ENCODE data around the gene PGM1.

Gene PGM1

DNA sequence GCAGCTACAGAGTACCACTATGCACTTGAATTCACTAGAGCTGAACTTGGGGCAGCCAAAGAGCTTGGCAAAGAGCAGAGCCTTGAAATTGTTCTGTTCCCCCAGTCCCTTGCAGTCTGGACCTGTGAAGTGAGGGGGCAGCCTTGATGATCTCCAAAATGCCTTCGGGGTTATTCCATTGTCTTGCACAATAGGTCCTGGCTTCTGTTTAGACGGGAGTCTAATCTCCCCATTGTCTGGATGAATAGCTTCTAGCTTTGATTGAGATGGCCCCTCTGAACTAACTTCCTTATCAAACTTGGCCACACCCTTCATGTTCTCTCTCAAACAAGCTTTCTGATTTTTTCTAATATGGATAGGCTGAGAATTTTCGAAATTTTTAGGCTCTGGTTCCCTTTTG is 72.6 kb downstream of the PGM1 start:
- no peak for DNase-seq (ENCODE audit: low read depth)

GRCh38 chr1:63668298-63668697 is 75.1 kb downstream of the PGM1 start:
- no peak for DNase-seq (ENCODE audit: low read depth)

DNA sequence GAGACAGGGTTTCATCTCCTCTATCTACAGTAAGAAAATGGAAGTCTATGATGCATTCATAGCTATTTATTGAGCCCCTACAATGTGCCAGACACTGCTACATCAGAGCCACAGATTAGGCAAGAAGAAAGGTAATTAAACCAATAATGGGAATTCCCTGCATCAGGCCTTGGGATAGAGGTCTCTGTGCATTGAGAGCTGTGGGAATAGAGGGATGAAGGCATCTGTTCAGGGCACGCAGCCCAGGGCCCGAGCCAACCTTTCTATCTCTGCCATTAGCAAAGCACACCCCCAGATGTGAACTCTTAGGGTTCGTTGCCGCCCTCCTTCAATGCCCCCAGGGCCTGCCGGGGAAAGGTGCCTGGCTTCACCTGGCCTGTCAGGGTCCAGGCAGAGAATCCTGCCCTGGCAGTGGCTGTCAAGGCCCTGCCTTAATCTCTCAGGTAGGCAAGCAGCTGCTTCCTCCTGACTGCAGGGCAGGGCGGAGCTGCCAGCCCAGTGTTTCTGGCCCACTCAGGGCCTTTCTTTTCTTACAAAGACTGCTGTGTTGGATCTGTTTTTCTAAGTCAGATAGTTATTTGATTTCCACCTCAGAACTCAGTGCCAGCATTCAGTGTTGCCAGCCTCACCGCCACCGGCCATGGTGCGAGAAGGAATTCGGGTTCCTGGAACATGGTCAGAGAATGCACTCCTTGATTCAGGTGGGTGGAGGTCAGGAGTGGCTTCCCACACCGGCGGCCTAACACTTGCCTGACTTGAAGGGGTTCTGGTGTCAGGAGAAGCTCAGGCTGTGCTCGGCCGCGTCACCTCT is 76.1 kb downstream of the PGM1 start:
- DNase-seq (ENCODE audit: low read depth) = no peak

GRCh38 chr1:63670164-63670563 is 77.0 kb downstream of the PGM1 start:
- no peak for DNase-seq (ENCODE audit: low read depth)

GRCh38 chr1:63671514-63671913 is 78.3 kb downstream of the PGM1 start:
- no peak for DNase-seq (ENCODE audit: low read depth)

GRCh38 chr1:63674238-63674864 is 81.1 kb downstream of the PGM1 start:
- no peak for DNase-seq (ENCODE audit: low read depth)

GRCh38 chr1:63674865-63675419 is 81.7 kb downstream of the PGM1 start:
- no peak for DNase-seq (ENCODE audit: low read depth)

DNA sequence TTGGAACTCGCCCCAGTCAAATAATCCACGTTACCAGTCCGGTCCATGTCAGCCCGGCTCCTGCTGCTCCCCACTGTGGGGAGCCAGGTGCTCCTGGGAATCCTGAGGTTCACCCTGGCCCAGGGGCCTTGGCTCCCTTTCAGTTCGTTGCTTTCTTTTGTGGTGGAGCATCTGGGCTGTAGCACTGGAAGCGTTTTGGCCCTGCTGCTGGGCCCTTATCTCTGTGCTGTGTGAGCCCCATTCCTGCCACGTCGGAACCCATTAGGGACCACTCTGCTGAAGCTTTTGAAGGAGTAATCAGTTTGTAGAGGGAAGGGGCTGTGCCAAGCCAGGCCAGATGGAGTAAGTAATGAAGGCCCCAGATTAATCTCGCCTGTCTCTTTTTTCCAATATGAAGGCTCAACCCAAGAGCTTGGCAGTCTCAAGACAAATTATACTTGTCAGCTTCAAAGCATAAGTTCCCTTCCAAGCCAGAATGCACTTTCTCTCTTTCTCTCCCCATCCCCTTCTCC is 82.3 kb downstream of the PGM1 start:
- no peak for DNase-seq (ENCODE audit: low read depth)

DNA sequence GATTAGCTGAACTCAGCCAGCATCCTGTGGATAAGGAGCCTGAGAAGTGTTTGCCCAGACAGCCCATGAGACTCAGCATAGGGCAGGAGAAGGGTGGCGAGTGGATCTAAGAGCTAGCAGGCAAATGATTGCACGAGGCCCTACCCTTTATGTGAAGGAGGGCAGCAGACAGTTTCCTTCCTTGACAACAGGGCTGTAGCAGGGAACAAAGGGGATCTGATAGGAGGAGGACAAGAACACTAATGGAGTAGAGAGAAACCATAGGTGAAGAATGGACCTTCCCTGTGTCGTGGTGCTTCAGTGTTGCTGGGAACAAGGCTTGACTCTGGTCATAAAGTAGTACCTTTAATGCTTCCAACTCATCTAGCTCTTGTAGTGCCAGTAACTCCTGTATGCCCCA is 84.3 kb downstream of the PGM1 start:
- no peak for DNase-seq (ENCODE audit: low read depth)

DNA sequence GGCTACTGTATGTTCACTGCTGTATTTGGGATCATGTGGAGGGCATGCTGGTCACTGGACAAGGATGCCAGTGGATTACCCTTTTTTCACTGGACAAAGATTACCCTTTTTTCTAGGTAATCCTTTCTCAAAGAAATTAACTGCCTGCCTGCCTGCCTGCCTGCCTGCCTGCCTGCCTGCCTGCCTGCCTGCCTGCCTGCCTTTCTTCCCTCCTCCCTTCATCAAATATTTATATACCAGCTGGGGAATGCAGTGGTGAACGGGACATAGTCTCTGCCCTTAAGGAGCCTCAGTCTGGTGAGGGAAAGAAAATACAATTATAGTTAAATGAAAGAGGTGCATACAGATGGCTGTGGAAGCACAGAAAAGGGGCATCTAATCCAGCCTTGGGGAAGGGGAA is 85.0 kb downstream of the PGM1 start:
- DNase-seq (ENCODE audit: low read depth) = no peak

- DNase-seq (ENCODE audit: low read depth) = no peak
Measured at GRCh38 chr1:63679076-63679475, 85.9 kb downstream of the PGM1 start.

- DNase-seq (ENCODE audit: low read depth) = no peak
Measured at GRCh38 chr1:63679589-63679988, 86.4 kb downstream of the PGM1 start.

GRCh38 chr1:63682936-63683335 is 89.7 kb downstream of the PGM1 start:
- DNase-seq (ENCODE audit: low read depth) = no peak

DNA sequence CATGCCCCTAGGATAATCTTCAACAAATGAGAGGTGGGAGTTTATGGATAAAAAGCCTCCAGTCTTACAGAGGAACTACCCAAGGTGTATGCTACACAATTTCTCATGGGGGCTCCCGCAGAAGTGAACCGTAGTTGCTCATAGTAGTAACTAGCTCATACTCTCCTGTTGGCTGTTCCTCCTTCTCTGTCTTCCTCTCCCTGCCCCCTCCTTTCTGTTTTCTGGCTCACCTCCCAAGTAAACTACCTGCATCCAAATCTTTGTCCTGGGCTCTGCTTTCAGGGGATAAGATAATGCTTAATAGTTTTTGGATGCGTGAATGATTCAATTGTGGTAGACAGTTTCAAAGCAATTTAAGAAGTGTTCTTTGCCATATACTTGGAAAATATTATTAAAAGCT is 90.5 kb downstream of the PGM1 start:
- no peak for DNase-seq (ENCODE audit: low read depth)

- DNase-seq (ENCODE audit: low read depth) = no peak
Measured at GRCh38 chr1:63686696-63687095, 93.5 kb downstream of the PGM1 start.

GRCh38 chr1:63688302-63688890 is 95.2 kb downstream of the PGM1 start:
- DNase-seq (ENCODE audit: low read depth) = no peak

DNA sequence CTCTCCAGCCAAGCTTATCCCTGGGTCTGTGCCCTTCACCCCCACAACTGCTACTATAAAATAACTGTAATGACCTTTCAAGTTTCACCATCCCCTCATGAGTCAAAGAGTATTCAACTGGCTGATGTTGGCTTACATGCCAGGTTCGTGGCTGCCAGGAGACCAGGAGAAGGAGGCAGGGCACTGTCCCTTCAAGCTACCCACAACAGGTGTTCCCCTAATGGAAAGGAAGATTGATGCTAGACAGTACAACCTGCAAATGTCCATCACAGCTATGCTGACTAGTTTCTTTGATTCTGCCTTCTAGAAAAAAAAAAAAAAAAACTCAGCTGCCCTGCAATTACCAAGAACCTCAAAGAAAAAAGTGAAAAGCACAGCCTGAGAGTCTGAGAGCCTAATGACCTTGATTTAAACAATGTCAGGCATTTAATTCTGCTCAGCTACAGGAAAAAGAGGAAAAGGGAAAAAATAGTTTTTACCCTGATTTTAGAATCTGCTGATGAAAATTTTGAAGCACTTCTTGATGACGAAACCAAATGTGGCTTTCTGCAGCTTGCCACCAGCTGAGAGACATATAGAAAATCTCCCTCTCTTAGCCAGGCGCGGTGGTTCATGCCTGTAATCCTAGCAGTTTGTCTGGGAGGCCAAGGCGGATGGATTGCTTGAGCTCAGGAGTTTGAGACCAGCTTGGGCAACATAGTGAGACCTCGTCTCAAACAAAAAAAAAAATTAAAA is 97.9 kb downstream of the PGM1 start:
- DNase-seq (ENCODE audit: low read depth) = no peak

- DNase-seq (ENCODE audit: low read depth) = no peak
Measured at GRCh38 chr1:63691701-63692425, 98.7 kb downstream of the PGM1 start.

DNA sequence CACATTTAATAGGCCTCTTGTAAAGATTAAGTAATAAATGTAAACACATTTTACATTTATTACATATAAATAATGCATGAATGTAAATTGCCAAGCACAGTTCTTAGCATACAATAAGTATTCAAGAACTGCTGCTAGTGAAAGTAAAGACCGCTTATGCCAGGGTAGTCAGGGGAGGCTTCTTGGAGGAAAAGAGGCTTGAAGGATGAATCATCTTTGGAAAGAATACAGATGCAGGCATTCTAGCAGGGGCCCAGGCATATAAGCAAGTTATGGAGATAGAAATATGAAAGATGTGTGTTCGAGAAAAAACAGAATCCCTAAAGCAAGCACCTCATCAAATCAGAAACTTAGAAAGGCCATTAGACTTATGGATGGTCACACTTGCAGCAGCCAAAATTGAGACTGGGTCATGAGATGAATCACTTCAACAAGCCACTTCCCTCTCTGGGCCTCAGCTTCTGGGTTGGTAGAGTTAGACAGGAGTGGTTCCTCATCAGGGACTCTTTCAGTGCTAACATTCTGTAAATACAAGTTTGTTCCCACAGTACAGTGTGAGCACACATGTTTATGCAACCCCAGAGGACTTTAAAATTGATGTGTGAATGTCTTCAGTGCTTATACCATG is 100.8 kb downstream of the PGM1 start:
- no peak for DNase-seq (ENCODE audit: low read depth)

- no peak for DNase-seq (ENCODE audit: low read depth)
Measured at GRCh38 chr1:63698001-63698838, 105.0 kb downstream of the PGM1 start.

Data from stimulated activated CD8-positive, alpha-beta memory T cell treated with anti-CD3 and anti-CD28 coated beads, Interleukin-15, amount 100 ng/mL, for 24 hours (primary cell).